HepG2 (cell line): Measurements from ENCODE around the gene SRY. TPM values are rescaled to one million over a fixed set of nuclear protein-coding genes. Genes with fewer than 3 reads are reported as not detected.

Experiments used
- ATAC-seq: fragments of 200-7000 bp; cut with Tn5 transposase; 3 replicates; pipeline ENCODE4 v1.9.1; 2020; ENCODE audit warnings: mild to moderate bottlenecking, moderate library complexity
- BruUV-seq: library from RNA; stranded (reverse); fragments of 400-500 nt; replicated peaks from 2 replicates; lab custom pipeline; 2021; lab: Mats Ljungman, UMichigan
- CTCF ChIA-PET: fragments of 300-600 bp; formaldehyde crosslinking; extraction: SDS; loops from one replicate; lab custom pipeline; 2021; ENCODE audit warnings: low total read pairs, inconsistent platforms, low intra/inter-chr PET ratio; lab: Yijun Ruan, JAX
- POLR2A ChIA-PET: fragments of 350-600 bp; sonication (Branson Sonifier 250); formaldehyde crosslinking; loops from one replicate; lab custom pipeline; 2020; ENCODE audit warnings: antibody characterized with exemption, inconsistent platforms; lab: Yijun Ruan, JAX
- DNase-seq: peaks from one replicate; pipeline ENCODE4 v3.0.0-alpha.2; 2015; ENCODE audit warnings: low spot score
- FAIRE-seq: peaks from 3 replicates; lab custom pipeline; 2011; peaks lifted over from hg19 to GRCh38; lab: Jason Lieb, UNC
- H2AFZ ChIP-seq: one replicate; pipeline ENCODE4 v1.6.1; 2011; ENCODE audit warnings: low read length, inconsistent platforms
- H3K27ac ChIP-seq: fragments of 300-600 bp; 3 replicates; pipeline ENCODE4 v1.8.0; 2011; ENCODE audit warnings: mixed run types, mild to moderate bottlenecking, mixed read lengths, low read length, inconsistent platforms; ENCODE audit not compliant: insufficient read depth; ENCODE audit errors: extremely low read length
- H3K27me3 ChIP-seq, 2 experiments: fragments of 200-600 bp in 1 of 2; 2 replicates in 1 of 2; 3 replicates in 1 of 2; pipeline versions ENCODE4 v1.6.0 to v1.8.0; 2011; ENCODE audit warnings: low read length in 2 of 2, mild to moderate bottlenecking in 2 of 2, moderate library complexity in 2 of 2, inconsistent platforms in 1 of 2; ENCODE audit not compliant: insufficient read depth in 2 of 2, control insufficient read depth in 1 of 2
- H3K36me3 ChIP-seq, 2 experiments: fragments of 200-600 bp in 1 of 2; replicated peaks in 1 of 2; 2 replicates in 1 of 2; 3 replicates in 1 of 2; pipeline versions ENCODE4 v1.5.1 to v1.8.0; 2011; ENCODE audit warnings: low read length in 2 of 2, inconsistent platforms in 1 of 2; ENCODE audit not compliant: insufficient read depth in 2 of 2, control insufficient read depth in 1 of 2
- H3K4me1 ChIP-seq: 2 replicates; pipeline ENCODE4 v1.5.1; 2012; ENCODE audit warnings: low read length, inconsistent platforms; ENCODE audit not compliant: insufficient read depth
- H3K4me2 ChIP-seq: 2 replicates; pipeline ENCODE4 v1.6.0; 2011; ENCODE audit warnings: low read depth, low read length, inconsistent platforms
- H3K4me3 ChIP-seq, 3 experiments: fragments of 200-600 bp in 1 of 3; sonication (generic), shearing (Covaris generic) in 1 of 3; replicated peaks in 1 of 3; 2 replicates each; pipeline ENCODE4 v1.5.1; 2011 to 2016; ENCODE audit warnings: low read length in 3 of 3, inconsistent platforms in 2 of 3, low read depth in 2 of 3, mild to moderate bottlenecking in 2 of 3, control low read depth in 1 of 3, mixed read lengths in 1 of 3; ENCODE audit not compliant: insufficient read depth in 1 of 3
- H3K79me2 ChIP-seq: one replicate; pipeline ENCODE4 v1.6.1; 2011; ENCODE audit warnings: low read length, inconsistent platforms; ENCODE audit not compliant: insufficient read depth
- H3K9ac ChIP-seq: 2 replicates; pipeline ENCODE4 v1.6.0; 2011; ENCODE audit warnings: mild to moderate bottlenecking, low read depth, low read length, inconsistent platforms; ENCODE audit not compliant: insufficient read depth
- H3K9me3 ChIP-seq: 2 replicates; pipeline ENCODE4 v1.5.1; 2012; ENCODE audit warnings: mild to moderate bottlenecking, low read length
- H4K20me1 ChIP-seq: 2 replicates; pipeline ENCODE4 v1.6.0; 2011; ENCODE audit warnings: inconsistent platforms, mild to moderate bottlenecking, low read length, moderate library complexity; ENCODE audit not compliant: insufficient read depth
- EZH2 ChIP-seq: conservative IDR thresholded peaks from 2 replicates; pipeline ENCODE4 v1.6.1; 2012; ENCODE audit warnings: mild to moderate bottlenecking, low read depth, low read length, moderate library complexity
- GPN1 ChIP-seq: sonication (generic); formaldehyde crosslinking; IDR thresholded peaks from 2 replicates; pipeline ENCODE4 v1.5.1; 2020; ENCODE audit warnings: missing genetic modification reagents, borderline replicate concordance
- HOMEZ ChIP-seq: IDR thresholded peaks from 2 replicates; pipeline ENCODE4 v1.6.1; 2016; ENCODE audit warnings: low read depth
- MLXIP ChIP-seq: sonication (generic); formaldehyde crosslinking; IDR thresholded peaks from 2 replicates; pipeline ENCODE4 v1.9.0; 2021; ENCODE audit warnings: missing genetic modification reagents, borderline replicate concordance
- NCOR1 ChIP-seq: fragments of 200-600 bp; sonication (generic); IDR thresholded peaks from 2 replicates; pipeline ENCODE4 v1.7.0; 2017; ENCODE audit warnings: antibody characterized with exemption, low read length, borderline replicate concordance
- RAD21 ChIP-seq: fragments of 450-650 bp; formaldehyde crosslinking; IDR thresholded peaks from 2 replicates; pipeline ENCODE4 v1.5.0; 2020; ENCODE audit warnings: mild to moderate bottlenecking
- SMC3 ChIP-seq: IDR thresholded peaks from 2 replicates; pipeline ENCODE4 v1.6.1; 2011; ENCODE audit warnings: low read length, improper control_type of control experiment
- STAG1 ChIP-seq: sonication (generic); formaldehyde crosslinking; IDR thresholded peaks from 2 replicates; pipeline ENCODE4 v1.4.0; 2020; ENCODE audit warnings: missing genetic modification reagents
- ZNF24 ChIP-seq: fragments of 450-650 bp; IDR thresholded peaks from 2 replicates; pipeline ENCODE4 v1.6.1; 2017; ENCODE audit warnings: antibody characterized with exemption, mild to moderate bottlenecking
- ZNF580 ChIP-seq: IDR thresholded peaks from 2 replicates; pipeline ENCODE4 v1.6.1; 2016; ENCODE audit warnings: low read depth, borderline replicate concordance
- ZNF777 ChIP-seq: sonication (generic); formaldehyde crosslinking; IDR thresholded peaks from 2 replicates; pipeline ENCODE4 v1.4.0; 2020; ENCODE audit warnings: missing genetic modification reagents
- WGBS: methylation state at CpG from one replicate; pipeline ENCODE4 v1.1.6; 2017; ENCODE audit warnings: low lambda C conversion rate; 5-methylcytosine and 5-hydroxymethylcytosine counted together
- in situ Hi-C: cut with HindIII; loops from 2 replicates; pipeline ENCODE4 v1.10.0; 2017; ENCODE audit warnings: low pct_unique_long_range_greater_than_20kb; ENCODE audit not compliant: extremely low pct_ligation_motif_present
- intact Hi-C: fragments of 100-400 bp; cut with micrococcal nuclease; formaldehyde crosslinking; loops from one replicate; pipeline ENCODE4 v1.10.0; 2022; ENCODE audit not compliant: unreplicated experiment
- polyA plus RNA-seq, 8 experiments: library from polyadenylated mRNA; depleted of rRNA in 3 of 8; stranded (reverse) in 7 of 8; unstranded in 1 of 8; fragments of >200 nt; fragmentation: Illumina TruSeq in 4 of 8; extraction: Trizol in 4 of 8; gene quantifications; 2 replicates each; pipeline versions ENCODE4 v1.2.1 to v1.2.3, GENCODE V29; 2011 to 2016; ENCODE audit warnings: low read depth in 4 of 8, missing spikeins in 1 of 8, mixed read lengths in 1 of 8; ENCODE audit not compliant: insufficient read depth in 1 of 8
- total RNA-seq, 5 experiments: library from RNA; depleted of rRNA; stranded (reverse); fragments of >200 nt; fragmentation: Illumina TruSeq; extraction: Trizol; gene quantifications; 2 replicates each; pipeline ENCODE4 v1.2.3, GENCODE V29; 2016; ENCODE audit warnings: low read depth in 1 of 5

SRY gene
- total and polyA plus RNA-seq, 2 of the 13 experiments (the other 11 are each of a cell fraction or from before 2014, with no cell fraction given) = 3.4 to 4.7 TPM

- Histone ChIP-seq H3K79me2 (no peaks in the 10 kb centered on the region), H3K9ac (no peak overlapping the region), H3K4me1 (peaks cover 23% of the 10 kb centered on the region), H3K9me3 (no peaks in the 10 kb centered on the region), H3K4me3 (no peak overlapping the region), H2AFZ (no peak overlapping the region), H3K27me3 (no peaks in the 10 kb centered on the region), H3K27ac (no peak overlapping the region), H3K36me3 (no peaks in the 10 kb centered on the region), H4K20me1 (no peaks in the 10 kb centered on the region), H3K4me2 (0 out of 2 replicates have a peak overlapping the region, but pooled peaks have one; percentile 27)
- intact Hi-C loops = no loop called here
- DNase-seq (peak; percentile 40), FAIRE-seq (peak; percentile 86), ATAC-seq (no peak)
- CTCF ChIA-PET = interaction anchor here (1.6 kb wide), 1 partner anchor 57 kb away, joined by 7 read pairs; no protein-coding TSS in a partner anchor
- in situ Hi-C loops = no loop called here
- 0% methylated on average over 2 of the region's 2 CpGs for WGBS
- POLR2A ChIA-PET = interaction anchor here (0.9 kb wide), 1 partner anchor 19 kb away, joined by 3 read pairs; no protein-coding TSS in a partner anchor
- BruUV-seq = no TSS peak
- TF ChIP-seq GPN1 (CRISPR knock-in tag) (no peak), ZNF777 (CRISPR knock-in tag) (no peak), MLXIP (CRISPR knock-in tag) (no peak), SMC3 (peak; percentile 51), ZNF580 (CRISPR knock-in tag) (no peak), ZNF24 (no peak), EZH2 (no peak), NCOR1 (no peak), RAD21 (peak; percentile 56), HOMEZ (CRISPR knock-in tag) (no peak), STAG1 (CRISPR knock-in tag) (peak; percentile 65)
These were observed 12.8 kb upstream of the SRY start for GRCh38 chrY:2800246-2800645.
